ENCODE results near the gene LAMB4.

LAMB4 gene

GRCh38 chr7:108130261-108130660 is at the start of gene LAMB4:
LAMB4 (minus strand) TSS chr7:108130361; CDS start chr7:108123164, 7,197 bp downstream.
- FAIRE-seq = no peak

GRCh38 chr7:108178398-108178797 is 48.2 kb upstream of the LAMB4 start:
- no peak for FAIRE-seq

GRCh38 chr7:108171164-108171563 is 41.0 kb upstream of the LAMB4 start:
- no peak for FAIRE-seq

- no peak for FAIRE-seq
Measured at GRCh38 chr7:108170251-108170650, 40.1 kb upstream of the LAMB4 start.

- FAIRE-seq = no peak
Measured at GRCh38 chr7:108167460-108167859, 37.3 kb upstream of the LAMB4 start.

GRCh38 chr7:108166687-108167086 is 36.5 kb upstream of the LAMB4 start:
- FAIRE-seq = no peak

GRCh38 chr7:108165723-108166122 is 35.6 kb upstream of the LAMB4 start:
- FAIRE-seq = peak; percentile 45

- FAIRE-seq = no peak
Measured at GRCh38 chr7:108164946-108165345, 34.8 kb upstream of the LAMB4 start.

GRCh38 chr7:108164342-108164741 is 34.2 kb upstream of the LAMB4 start:
- no peak for FAIRE-seq

- no peak for FAIRE-seq
Measured at GRCh38 chr7:108158776-108159175, 28.6 kb upstream of the LAMB4 start.

- no peak for FAIRE-seq
Measured at GRCh38 chr7:108157606-108158335, 27.6 kb upstream of the LAMB4 start.

- no peak for FAIRE-seq
Measured at GRCh38 chr7:108156897-108157605, 26.9 kb upstream of the LAMB4 start.

GRCh38 chr7:108152198-108152597 is 22.0 kb upstream of the LAMB4 start:
- no peak for FAIRE-seq

- FAIRE-seq = no peak
Measured at GRCh38 chr7:108149908-108150307, 19.7 kb upstream of the LAMB4 start.

GRCh38 chr7:108149119-108149518 is 19.0 kb upstream of the LAMB4 start:
- no peak for FAIRE-seq

GRCh38 chr7:108147031-108147563 is 16.9 kb upstream of the LAMB4 start:
- FAIRE-seq = no peak

GRCh38 chr7:108146070-108146842 is 16.1 kb upstream of the LAMB4 start:
- FAIRE-seq = peak; percentile 37

- FAIRE-seq = no peak
Measured at GRCh38 chr7:108145401-108145800, 15.2 kb upstream of the LAMB4 start.

GRCh38 chr7:108144931-108145330 is 14.8 kb upstream of the LAMB4 start:
- no peak for FAIRE-seq

- no peak for FAIRE-seq
Measured at GRCh38 chr7:108143658-108144420, 13.7 kb upstream of the LAMB4 start.

- no peak for FAIRE-seq
Measured at GRCh38 chr7:108142675-108143259, 12.6 kb upstream of the LAMB4 start.

- no peak for FAIRE-seq
Measured at GRCh38 chr7:108142180-108142579, 12.0 kb upstream of the LAMB4 start.

All from endometrium (tissue), 2 donors.